MCF 10A (cell line): ENCODE measurements around the gene EPB41. TPM values are rescaled to one million over a fixed set of nuclear protein-coding genes. Genes with fewer than 3 reads are reported as not detected.
"Not testable (repeated sequence)": the region's sequence is repeated elsewhere in the genome, so short reads cannot be mapped to it uniquely, and the experiment has no call there.

Experiments
- BruUV-seq: library from RNA; stranded (reverse); fragments of 400-500 nt; replicated peaks from 2 replicates; lab custom pipeline; 2021; lab: Mats Ljungman, UMichigan
- CTCF ChIA-PET: fragments of 300-600 bp; sonication (Branson Sonifier 250); formaldehyde crosslinking; extraction: SDS; loops from one replicate; lab custom pipeline; 2021; ENCODE audit warnings: antibody characterized with exemption, inconsistent platforms; lab: Yijun Ruan, JAX
- POLR2A ChIA-PET: fragments of 300-600, 350-650 bp; sonication (Branson Sonifier 250); formaldehyde crosslinking; extraction: SDS; loops from one replicate; lab custom pipeline; 2020; ENCODE audit warnings: antibody characterized with exemption, inconsistent platforms; lab: Yijun Ruan, JAX
- DNase-seq: peaks from one replicate; pipeline ENCODE4 v3.0.0-alpha.2; 2018; ENCODE audit not compliant: unreplicated experiment
- H3K27ac Mint-ChIP-seq: one replicate; pipeline ENCODE4 v1.8.0; 2022; ENCODE audit warnings: mild to moderate bottlenecking, low read depth, mixed read lengths; ENCODE audit not compliant: unreplicated experiment
- H3K27me3 Mint-ChIP-seq: one replicate; pipeline ENCODE4 v1.8.0; 2022; ENCODE audit warnings: mixed read lengths; ENCODE audit not compliant: insufficient read depth, unreplicated experiment
- H3K36me3 Mint-ChIP-seq: one replicate; pipeline ENCODE4 v1.8.0; 2022; ENCODE audit warnings: mild to moderate bottlenecking, moderate library complexity, mixed read lengths; ENCODE audit not compliant: insufficient read depth, unreplicated experiment
- H3K4me1 Mint-ChIP-seq: one replicate; pipeline ENCODE4 v1.8.0; 2022; ENCODE audit warnings: mixed read lengths; ENCODE audit not compliant: insufficient read depth, unreplicated experiment
- H3K4me3 Mint-ChIP-seq: one replicate; pipeline ENCODE4 v1.8.0; 2022; ENCODE audit warnings: mild to moderate bottlenecking, moderate library complexity, mixed read lengths; ENCODE audit not compliant: unreplicated experiment
- H3K9me3 Mint-ChIP-seq: one replicate; pipeline ENCODE4 v1.8.0; 2022; ENCODE audit warnings: mixed read lengths; ENCODE audit not compliant: unreplicated experiment
- intact Hi-C: fragments of 100-400 bp; cut with micrococcal nuclease; formaldehyde crosslinking; loops from 2 replicates; pipeline ENCODE4 v1.14.1; 2022
- total RNA-seq: library from RNA; stranded (reverse); gene quantifications from 2 replicates; pipeline ENCODE4 v1.2.3, GENCODE V29; 2022
- TF ChIP-seq, protein P1 (sequence below): fragments of 200-600 bp; IDR thresholded peaks from one replicate; pipeline ENCODE4 v1.8.0; 2022; ENCODE audit warnings: antibody characterized with exemption, mild to moderate bottlenecking; ENCODE audit not compliant: unreplicated experiment

Gene EPB41
- total RNA-seq, 1 experiment from 2014 or later: 15.0 TPM

DNA sequence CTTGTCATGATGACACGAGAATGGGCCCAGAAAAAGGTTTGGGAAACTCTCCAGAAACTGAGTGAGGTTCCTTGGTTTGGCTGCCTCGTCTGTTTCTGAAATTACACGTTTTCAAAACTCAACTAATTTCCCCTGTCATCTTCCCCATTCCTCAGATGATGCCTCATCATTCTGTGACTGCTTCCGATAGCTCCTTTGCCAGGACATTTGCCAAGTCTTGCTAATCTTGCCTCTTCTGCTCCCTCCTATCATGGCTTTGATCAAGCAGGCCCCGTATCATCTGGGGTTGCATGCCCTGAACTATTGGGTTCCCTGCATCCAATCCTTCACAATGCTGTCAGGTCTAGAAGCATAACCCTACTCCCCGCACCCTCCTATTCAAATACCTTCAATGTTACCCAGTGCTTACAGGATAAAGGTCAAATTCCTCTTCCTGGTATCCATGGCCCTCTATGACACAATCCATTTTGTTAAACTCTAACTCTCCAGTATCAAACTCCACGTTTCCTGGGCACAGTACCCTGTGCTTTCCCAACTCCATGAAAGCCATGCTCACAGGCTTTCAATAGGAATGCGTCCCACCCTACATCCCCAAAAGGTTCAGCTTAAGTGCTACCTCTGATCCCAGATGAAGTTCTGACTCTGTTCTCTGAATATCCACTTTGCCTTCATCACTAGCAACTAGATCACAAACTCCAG, 231.5 kb downstream of the EPB41 start:
- Mint-ChIP-seq H3K27ac (no peak overlapping the region), H3K4me1 (no peaks in the 10 kb centered on the region), H3K27me3 (no peaks in the 10 kb centered on the region), H3K4me3 (no peak overlapping the region), H3K9me3 (no peaks in the 10 kb centered on the region), H3K36me3 (peaks cover 79% of the 10 kb centered on the region)
- peak; percentile 47 for DNase-seq
- TF ChIP-seq, protein P1, sequence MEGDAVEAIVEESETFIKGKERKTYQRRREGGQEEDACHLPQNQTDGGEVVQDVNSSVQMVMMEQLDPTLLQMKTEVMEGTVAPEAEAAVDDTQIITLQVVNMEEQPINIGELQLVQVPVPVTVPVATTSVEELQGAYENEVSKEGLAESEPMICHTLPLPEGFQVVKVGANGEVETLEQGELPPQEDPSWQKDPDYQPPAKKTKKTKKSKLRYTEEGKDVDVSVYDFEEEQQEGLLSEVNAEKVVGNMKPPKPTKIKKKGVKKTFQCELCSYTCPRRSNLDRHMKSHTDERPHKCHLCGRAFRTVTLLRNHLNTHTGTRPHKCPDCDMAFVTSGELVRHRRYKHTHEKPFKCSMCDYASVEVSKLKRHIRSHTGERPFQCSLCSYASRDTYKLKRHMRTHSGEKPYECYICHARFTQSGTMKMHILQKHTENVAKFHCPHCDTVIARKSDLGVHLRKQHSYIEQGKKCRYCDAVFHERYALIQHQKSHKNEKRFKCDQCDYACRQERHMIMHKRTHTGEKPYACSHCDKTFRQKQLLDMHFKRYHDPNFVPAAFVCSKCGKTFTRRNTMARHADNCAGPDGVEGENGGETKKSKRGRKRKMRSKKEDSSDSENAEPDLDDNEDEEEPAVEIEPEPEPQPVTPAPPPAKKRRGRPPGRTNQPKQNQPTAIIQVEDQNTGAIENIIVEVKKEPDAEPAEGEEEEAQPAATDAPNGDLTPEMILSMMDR: no peak
- BruUV-seq: no TSS peak
- intact Hi-C loops: no loop called here
- CTCF ChIA-PET: no interaction called here
- POLR2A ChIA-PET: interaction anchor here (1.0 kb wide), 1 partner anchor 15 kb away, joined by 3 read pairs; no protein-coding TSS in a partner anchor

DNA sequence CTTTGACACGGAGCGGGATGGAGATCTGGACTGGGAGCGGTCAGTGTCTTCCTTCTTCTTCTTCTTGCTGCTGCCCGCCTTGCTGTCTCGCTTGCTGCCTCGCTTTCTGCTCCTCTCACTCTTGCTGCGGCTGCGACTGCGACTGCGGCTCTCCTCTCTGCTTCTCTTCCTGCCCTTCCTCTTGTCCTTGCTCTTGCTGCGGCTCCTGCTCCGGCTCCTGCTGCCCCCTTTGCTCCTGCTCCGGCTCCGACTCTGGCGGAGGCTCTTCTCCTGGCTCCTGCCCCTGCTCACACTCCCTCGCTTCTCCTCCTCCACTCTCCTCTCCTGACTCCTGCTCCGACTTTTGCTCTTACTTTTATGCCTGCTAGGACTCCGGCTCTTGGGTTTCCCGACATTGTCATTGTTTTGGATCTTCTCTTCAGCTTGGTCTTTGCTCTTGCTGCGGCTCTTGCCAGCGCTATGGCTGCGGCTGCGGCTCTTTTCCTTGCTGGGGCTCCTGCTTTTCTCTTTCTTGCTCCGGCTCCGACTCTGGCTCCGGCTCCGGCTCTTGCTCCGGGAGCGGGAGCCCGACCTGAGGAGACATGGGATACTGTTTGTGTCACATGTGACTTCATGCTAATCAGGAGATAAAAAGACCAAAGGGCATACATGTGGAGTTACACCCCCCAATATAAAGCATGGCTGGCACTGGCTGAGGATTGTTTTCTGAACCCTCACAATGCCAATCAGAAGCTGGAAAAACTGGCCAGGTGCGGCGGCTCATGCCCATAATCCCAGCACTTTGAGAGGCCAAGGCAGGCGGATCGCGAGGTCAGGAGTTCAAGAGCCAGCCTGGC, 234.5 kb downstream of the EPB41 start:
- TF ChIP-seq, protein P1: no peak
- intact Hi-C loops: no loop called here
- POLR2A ChIA-PET: interaction anchor here (0.6 to 0.9 kb wide), 2 partner anchors 8 to 1600 kb away, joined by 3 to 4 read pairs; no protein-coding TSS in a partner anchor
- BruUV-seq: no TSS peak
- Mint-ChIP-seq H3K36me3 (peaks cover 99% of the 10 kb centered on the region), H3K9me3 (no peaks in the 10 kb centered on the region), H3K27ac (peak overlapping the region; percentile 67), H3K4me3 (no peak overlapping the region), H3K27me3 (no peaks in the 10 kb centered on the region), H3K4me1 (no peaks in the 10 kb centered on the region)
- no peak for DNase-seq
- CTCF ChIA-PET: interaction anchor here (0.7 kb wide), 1 partner anchor 33 kb away, joined by 5 read pairs; no protein-coding TSS in a partner anchor

DNA sequence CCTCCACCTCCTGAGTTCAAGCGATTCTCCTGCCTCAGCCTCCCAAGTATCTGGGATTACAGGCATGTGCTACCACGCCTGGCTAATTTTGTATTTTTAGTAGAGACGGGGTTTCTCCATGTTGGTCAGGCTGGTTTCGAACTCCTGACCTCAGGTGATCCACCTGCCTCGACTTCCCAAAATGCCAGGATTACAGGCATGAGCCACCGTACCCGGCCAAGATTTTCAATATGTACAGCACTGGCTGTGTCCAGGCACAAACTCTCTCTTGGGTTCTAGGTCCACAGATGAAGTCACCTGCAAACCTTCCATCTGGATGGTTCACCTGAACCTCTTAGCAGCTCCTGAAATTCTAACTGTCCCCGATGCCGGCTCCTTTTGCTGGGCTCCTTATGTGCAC, 236.0 kb downstream of the EPB41 start:
- DNase-seq, POLR2A ChIA-PET, BruUV-seq, H3K4me1 Mint-ChIP-seq, H3K9me3 Mint-ChIP-seq, H3K4me3 Mint-ChIP-seq, H3K27me3 Mint-ChIP-seq, H3K27ac Mint-ChIP-seq, intact Hi-C loops: not testable (repeated sequence)
- CTCF ChIA-PET: interaction anchor here (0.6 kb wide), 1 partner anchor 19 kb away, joined by 5 read pairs; no protein-coding TSS in a partner anchor
- peaks cover 100% of the 10 kb centered on the region for H3K36me3 Mint-ChIP-seq

DNA sequence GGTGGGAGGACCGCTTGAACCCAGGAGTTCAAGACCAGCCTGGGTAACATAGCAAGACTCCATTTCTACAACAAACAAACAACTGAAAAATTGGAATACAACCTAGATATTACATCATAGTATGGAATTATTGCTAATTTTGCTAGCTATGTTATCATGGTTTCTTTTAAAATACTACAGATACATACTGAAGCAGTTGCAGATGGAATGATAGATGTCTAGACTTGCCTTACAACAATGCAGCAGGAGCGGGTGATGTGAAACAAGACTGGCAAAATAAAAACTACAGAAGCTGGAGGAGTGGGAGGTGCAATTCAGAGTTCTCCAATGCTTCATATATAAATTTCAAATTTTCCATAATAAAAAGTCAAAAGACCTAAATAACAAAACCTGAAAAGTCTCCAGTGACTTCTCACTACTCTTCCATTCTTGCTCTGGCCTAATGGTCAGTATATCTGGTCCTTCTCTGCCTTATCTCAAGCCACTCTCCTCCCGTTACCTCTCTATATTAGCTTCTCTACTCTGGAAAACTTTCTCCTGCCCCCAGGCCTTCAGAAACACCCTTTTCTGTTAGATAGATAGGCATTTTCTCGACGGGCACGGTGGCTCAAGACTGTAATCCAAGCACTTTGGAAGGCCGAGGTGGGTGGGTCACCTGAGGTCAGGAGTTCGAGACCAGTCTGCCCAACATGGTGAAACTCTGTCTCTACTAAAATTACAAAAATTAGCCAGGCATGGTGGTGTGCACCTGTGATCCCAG, 237.9 kb downstream of the EPB41 start:
- BruUV-seq: no TSS peak
- Mint-ChIP-seq H3K27me3 (no peaks in the 10 kb centered on the region), H3K36me3 (peaks cover 100% of the 10 kb centered on the region), H3K27ac (peak overlapping the region; percentile 83), H3K4me3 (no peak overlapping the region), H3K4me1 (no peaks in the 10 kb centered on the region), H3K9me3 (no peaks in the 10 kb centered on the region)
- no peak for DNase-seq
- CTCF ChIA-PET: interaction anchor here (0.6 kb wide), 1 partner anchor 1301 kb away, joined by 3 read pairs; no protein-coding TSS in a partner anchor
- intact Hi-C loops: no loop called here
- TF ChIP-seq, protein P1: no peak
- POLR2A ChIA-PET: interaction anchor here (1.1 to 1.2 kb wide), 2 partner anchors 28 to 58 kb away, joined by 3 to 5 read pairs; no protein-coding TSS in a partner anchor
